Measurements from ENCODE around the gene PAX5. TPM values are rescaled to one million over a fixed set of nuclear protein-coding genes. Genes with fewer than 3 reads are reported as not detected.

Gene PAX5
- total and polyA plus RNA-seq, 9 donors, result 0.02 to 0.28 (median 0.05) TPM; not detected in 6

DNA sequence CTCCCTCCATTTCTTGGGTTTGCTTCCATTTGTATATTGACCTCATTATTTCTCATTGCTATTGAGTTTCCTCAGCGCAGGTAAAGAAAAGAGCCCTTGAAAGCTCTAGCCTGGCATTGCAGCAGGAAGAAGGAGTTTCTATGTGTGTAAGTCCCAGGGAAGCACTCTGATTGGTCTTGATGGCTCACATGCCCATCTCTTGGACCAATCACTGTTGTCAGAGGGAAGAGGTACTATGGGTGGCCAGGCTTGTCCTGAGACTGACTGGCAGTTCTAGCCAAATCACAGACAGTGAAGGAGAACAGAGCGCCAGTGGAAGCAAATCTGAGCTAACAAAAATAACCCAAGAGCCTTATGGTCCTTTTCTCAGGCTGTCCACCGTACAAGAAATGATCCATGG is 219.0 kb downstream of the PAX5 start:
- H3K9me3 ChIP-seq, result no peaks in the 10 kb centered on the region
- WGBS, 3 donors, result 89 to 92% (median 91%) methylated on average over 3 of the region's 3 CpGs
- peaks cover 2% of the 10 kb centered on the region for H3K4me1 ChIP-seq (ENCODE audit: insufficient read depth)
- no peaks in the 10 kb centered on the region for H3K27me3 ChIP-seq
- H3K36me3 ChIP-seq, result no peaks in the 10 kb centered on the region
- DNase-seq, result no peak
- TF ChIP-seq CTCF (IDR thresholded peaks at IDR 0.05), result no peak
- TF ChIP-seq EP300 (IDR thresholded peaks at IDR 0.05), result no peak
- TF ChIP-seq POLR2A (IDR thresholded peaks at IDR 0.05), result no peak
- intact Hi-C loops (cut with DNase I), result no loop called here
- H3K4me3 ChIP-seq, result no peak overlapping the region
- no peak overlapping the region for H3K27ac ChIP-seq

DNA sequence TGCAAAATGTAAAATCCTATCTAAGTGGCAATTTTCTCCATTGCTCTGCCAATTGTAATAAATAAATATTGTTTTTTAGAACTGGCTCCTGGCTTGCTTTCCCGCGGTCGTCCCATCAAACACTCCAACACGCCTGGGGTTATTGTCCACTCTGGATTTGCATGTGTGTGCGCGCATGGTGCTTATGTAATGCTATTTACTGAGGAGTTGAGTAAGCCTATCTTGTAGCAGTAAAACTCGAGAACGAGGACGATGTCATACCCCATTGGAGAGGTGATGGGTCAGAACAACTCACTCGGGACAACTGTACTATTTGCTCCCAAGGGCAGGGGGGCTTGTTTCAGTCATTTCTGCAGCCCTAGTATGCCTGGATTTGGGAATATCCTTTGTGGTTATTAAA is 220.9 kb downstream of the PAX5 start:
- TF ChIP-seq CTCF (IDR thresholded peaks at IDR 0.05), result no peak
- no peak for TF ChIP-seq EP300 (IDR thresholded peaks at IDR 0.05)
- no peak for TF ChIP-seq POLR2A (IDR thresholded peaks at IDR 0.05)
- no peaks in the 10 kb centered on the region for H3K27me3 ChIP-seq
- H3K36me3 ChIP-seq, result no peaks in the 10 kb centered on the region
- no peaks in the 10 kb centered on the region for H3K9me3 ChIP-seq
- no peak for DNase-seq
- no peak overlapping the region for H3K4me3 ChIP-seq
- H3K27ac ChIP-seq, result no peak overlapping the region
- intact Hi-C loops (cut with DNase I), result no loop called here
- 74 to 77% (median 76%) methylated on average over 10 of the region's 10 CpGs for WGBS, 3 donors
- peaks cover 2% of the 10 kb centered on the region for H3K4me1 ChIP-seq (ENCODE audit: insufficient read depth)

DNA sequence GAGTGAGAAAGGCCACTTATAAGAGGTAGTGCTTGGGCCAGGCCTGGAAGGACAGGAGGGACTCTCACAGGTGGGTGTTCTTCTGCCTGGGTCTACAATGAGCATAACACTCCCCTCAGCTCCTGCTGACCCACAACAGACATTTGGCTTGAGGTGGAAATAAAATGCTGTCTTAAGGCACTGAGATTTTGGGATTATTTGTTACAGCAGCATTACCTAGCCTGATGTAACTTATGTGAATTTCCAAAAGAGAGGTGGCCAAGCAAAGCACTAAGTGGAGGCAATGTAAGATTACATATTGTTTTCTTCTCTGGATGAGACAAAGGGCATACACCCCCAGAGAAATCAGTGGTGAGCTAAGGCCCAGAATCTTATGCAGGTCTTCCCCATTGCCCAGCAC is 221.5 kb downstream of the PAX5 start:
- H3K36me3 ChIP-seq, result no peaks in the 10 kb centered on the region
- no peaks in the 10 kb centered on the region for H3K9me3 ChIP-seq
- H3K27ac ChIP-seq, result no peak overlapping the region
- no peaks in the 10 kb centered on the region for H3K27me3 ChIP-seq
- TF ChIP-seq EP300 (IDR thresholded peaks at IDR 0.05) (no peak), CTCF (IDR thresholded peaks at IDR 0.05) (no peak), POLR2A (IDR thresholded peaks at IDR 0.05) (no peak)
- H3K4me3 ChIP-seq, result no peak overlapping the region
- no peaks in the 10 kb centered on the region for H3K4me1 ChIP-seq (ENCODE audit: insufficient read depth)
- intact Hi-C loops (cut with DNase I), result no loop called here
- no peak for DNase-seq

DNA sequence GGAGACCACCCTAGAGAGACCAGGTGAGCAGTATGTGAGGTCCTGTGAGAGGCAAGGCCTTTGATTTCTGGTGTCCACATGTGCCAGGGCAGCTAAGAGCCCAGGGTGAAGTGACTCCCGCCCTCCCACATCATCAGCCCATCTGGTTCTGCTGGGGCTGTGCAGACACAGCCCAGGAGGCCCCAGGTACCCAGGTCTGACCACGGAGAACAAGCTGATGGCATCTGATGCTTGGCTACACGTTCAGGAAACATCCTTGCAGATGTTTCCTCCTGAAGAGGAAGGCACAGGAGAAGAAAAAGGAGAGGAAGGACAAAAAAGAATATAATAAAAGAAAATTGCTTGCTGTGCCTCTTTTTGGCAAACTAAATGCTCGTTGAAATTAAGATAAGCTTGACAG is 225.8 kb downstream of the PAX5 start:
- Histone ChIP-seq H3K27me3 (no peaks in the 10 kb centered on the region), H3K4me1 (ENCODE audit: insufficient read depth) (no peaks in the 10 kb centered on the region), H3K9me3 (no peaks in the 10 kb centered on the region), H3K27ac (no peak overlapping the region), H3K4me3 (no peak overlapping the region), H3K36me3 (no peaks in the 10 kb centered on the region)
- TF ChIP-seq POLR2A (IDR thresholded peaks at IDR 0.05) (no peak), EP300 (IDR thresholded peaks at IDR 0.05) (no peak), CTCF (IDR thresholded peaks at IDR 0.05) (no peak)
- WGBS, 3 donors, result 48 to 60% (median 57%) methylated on average over 4 of the region's 4 CpGs
- no peak for DNase-seq
- intact Hi-C loops (cut with DNase I), result no loop called here

DNA sequence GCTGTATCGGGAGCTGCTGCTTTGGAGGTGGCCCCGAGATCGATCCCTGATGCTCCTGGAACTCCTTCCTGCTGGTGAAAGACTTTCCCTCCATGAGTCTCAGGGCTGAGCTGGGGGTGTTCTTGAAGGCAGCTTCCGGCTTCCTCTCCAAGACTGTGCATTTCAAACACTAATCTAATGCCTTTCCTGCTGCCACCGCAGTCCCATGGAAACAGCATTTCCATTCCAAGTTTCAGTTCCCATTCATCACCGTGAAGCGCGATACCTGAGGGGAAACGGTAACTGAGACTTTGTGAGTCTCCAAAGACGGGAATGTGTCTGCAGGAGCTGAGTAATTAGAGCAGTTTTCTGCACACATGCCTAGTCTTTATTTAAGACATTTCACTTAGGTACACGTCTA is 230.1 kb downstream of the PAX5 start:
- 53 to 72% (median 68%) methylated on average over 11 of the region's 11 CpGs for WGBS, 3 donors
- no peak for TF ChIP-seq EP300 (IDR thresholded peaks at IDR 0.05)
- intact Hi-C loops (cut with DNase I), result no loop called here
- Histone ChIP-seq H3K27ac (no peak overlapping the region), H3K4me1 (ENCODE audit: insufficient read depth) (no peaks in the 10 kb centered on the region), H3K9me3 (no peaks in the 10 kb centered on the region), H3K27me3 (no peaks in the 10 kb centered on the region), H3K4me3 (no peak overlapping the region), H3K36me3 (no peaks in the 10 kb centered on the region)
- no peak for DNase-seq

Data from ovary (tissue), 9 donors.